HepG2 (cell line): Measurements from ENCODE around the gene IBA57. TPM values are rescaled to one million over a fixed set of nuclear protein-coding genes. Genes with fewer than 3 reads are reported as not detected.

Experiments used
- IKZF1 ChIP-seq: fragments of 450-650 bp; IDR thresholded peaks from 2 replicates; pipeline ENCODE4 v1.7.1; 2016
- NFYB ChIP-seq: sonication (generic); formaldehyde crosslinking; IDR thresholded peaks from 2 replicates; pipeline ENCODE4 v1.4.0; 2020; ENCODE audit warnings: missing genetic modification reagents
- PHF20 ChIP-seq: sonication (generic); formaldehyde crosslinking; IDR thresholded peaks from 2 replicates; pipeline ENCODE4 v1.5.0; 2020; ENCODE audit warnings: mild to moderate bottlenecking, missing genetic modification reagents
- RBFOX2 ChIP-seq: fragments of 200-400 bp; formaldehyde crosslinking; IDR thresholded peaks from 2 replicates; pipeline ENCODE4 v1.6.1; 2017; ENCODE audit warnings: low read depth, mild to moderate bottlenecking, low read length
- RERE ChIP-seq: IDR thresholded peaks from 2 replicates; pipeline ENCODE4 v1.6.1; 2016; ENCODE audit warnings: low read depth, missing genetic modification reagents, missing compliant biosample characterization
- SETDB1 ChIP-seq: sonication (generic); formaldehyde crosslinking; IDR thresholded peaks from 2 replicates; pipeline ENCODE4 v1.5.1; 2020; ENCODE audit warnings: missing genetic modification reagents, mild to moderate bottlenecking, borderline replicate concordance
- SSRP1 ChIP-seq: IDR thresholded peaks from 2 replicates; pipeline ENCODE4 v1.6.1; 2016; ENCODE audit warnings: control low read depth
- XRCC5 ChIP-seq: fragments of 200-400 bp; formaldehyde crosslinking; optimal IDR thresholded peaks from 2 replicates; pipeline ENCODE3; 2017; ENCODE audit warnings: mild to moderate bottlenecking, low read length
- ZNF282 ChIP-seq: fragments of 450-650 bp; IDR thresholded peaks from 2 replicates; pipeline ENCODE4 v1.6.1; 2018; ENCODE audit not compliant: partially characterized antibody
- ZNF317 ChIP-seq: sonication (generic); formaldehyde crosslinking; IDR thresholded peaks from 2 replicates; pipeline ENCODE4 v1.5.0; 2020; ENCODE audit warnings: mild to moderate bottlenecking, missing genetic modification reagents
- ZNF343 ChIP-seq: sonication (generic); formaldehyde crosslinking; IDR thresholded peaks from 2 replicates; pipeline ENCODE4 v1.4.0; 2020; ENCODE audit warnings: mild to moderate bottlenecking, missing genetic modification reagents
- ZNF501 ChIP-seq: sonication (generic); formaldehyde crosslinking; IDR thresholded peaks from 2 replicates; pipeline ENCODE4 v1.5.1; 2020; ENCODE audit warnings: mild to moderate bottlenecking, moderate library complexity, missing genetic modification reagents
- ZNF678 ChIP-seq: sonication (generic); formaldehyde crosslinking; IDR thresholded peaks from 2 replicates; pipeline ENCODE4 v1.4.0; 2020; ENCODE audit warnings: mild to moderate bottlenecking, missing genetic modification reagents
- ZNF7 ChIP-seq: IDR thresholded peaks from 2 replicates; pipeline ENCODE4 v1.6.1; 2016; ENCODE audit warnings: missing biosample characterization, missing genetic modification reagents
- ZNF839 ChIP-seq: sonication (generic); formaldehyde crosslinking; IDR thresholded peaks from 2 replicates; pipeline ENCODE4 v1.4.0; 2020; ENCODE audit warnings: missing genetic modification reagents, mild to moderate bottlenecking, borderline replicate concordance
- polyA plus RNA-seq, 8 experiments: library from polyadenylated mRNA; depleted of rRNA in 3 of 8; stranded (reverse) in 7 of 8; unstranded in 1 of 8; fragments of >200 nt; fragmentation: Illumina TruSeq in 4 of 8; extraction: Trizol in 4 of 8; gene quantifications; 2 replicates each; pipeline versions ENCODE4 v1.2.1 to v1.2.3, GENCODE V29; 2011 to 2016; ENCODE audit warnings: low read depth in 4 of 8, missing spikeins in 1 of 8, mixed read lengths in 1 of 8; ENCODE audit not compliant: insufficient read depth in 1 of 8
- total RNA-seq, 5 experiments: library from RNA; depleted of rRNA; stranded (reverse); fragments of >200 nt; fragmentation: Illumina TruSeq; extraction: Trizol; gene quantifications; 2 replicates each; pipeline ENCODE4 v1.2.3, GENCODE V29; 2016; ENCODE audit warnings: low read depth in 1 of 5
- TF ChIP-seq, protein P1 (sequence below): sonication (generic); formaldehyde crosslinking; conservative IDR thresholded peaks from 2 replicates; pipeline ENCODE4 v1.8.0; 2022; ENCODE audit warnings: low read depth, missing genetic modification reagents
- TF ChIP-seq, protein P2 (sequence below), 2 experiments: sonication (generic) in 1 of 2; formaldehyde crosslinking in 1 of 2; IDR thresholded peaks; 2 replicates each; pipeline versions ENCODE4 v1.6.1 to v1.9.0; 2014 to 2022; ENCODE audit warnings: antibody characterized with exemption in 1 of 2, borderline replicate concordance in 1 of 2, inconsistent platforms in 1 of 2, low read depth in 1 of 2, missing genetic modification reagents in 1 of 2

IBA57 gene
- total and polyA plus RNA-seq, 2 of the 13 experiments (the other 11 are each of a cell fraction or from before 2014, with no cell fraction given) = 2.3 to 10.2 TPM

- TF ChIP-seq, protein P1, sequence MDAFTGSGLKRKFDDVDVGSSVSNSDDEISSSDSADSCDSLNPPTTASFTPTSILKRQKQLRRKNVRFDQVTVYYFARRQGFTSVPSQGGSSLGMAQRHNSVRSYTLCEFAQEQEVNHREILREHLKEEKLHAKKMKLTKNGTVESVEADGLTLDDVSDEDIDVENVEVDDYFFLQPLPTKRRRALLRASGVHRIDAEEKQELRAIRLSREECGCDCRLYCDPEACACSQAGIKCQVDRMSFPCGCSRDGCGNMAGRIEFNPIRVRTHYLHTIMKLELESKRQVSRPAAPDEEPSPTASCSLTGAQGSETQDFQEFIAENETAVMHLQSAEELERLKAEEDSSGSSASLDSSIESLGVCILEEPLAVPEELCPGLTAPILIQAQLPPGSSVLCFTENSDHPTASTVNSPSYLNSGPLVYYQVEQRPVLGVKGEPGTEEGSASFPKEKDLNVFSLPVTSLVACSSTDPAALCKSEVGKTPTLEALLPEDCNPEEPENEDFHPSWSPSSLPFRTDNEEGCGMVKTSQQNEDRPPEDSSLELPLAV (CRISPR knock-in tag) = no peak
- TF ChIP-seq ZNF282 (no peak), ZNF343 (no peak), RBFOX2 (peak; percentile 100), ZNF501 (CRISPR knock-in tag) (no peak), ZNF678 (CRISPR knock-in tag) (no peak), PHF20 (CRISPR knock-in tag) (peak; percentile 84), IKZF1 (no peak), NFYB (CRISPR knock-in tag) (peak; percentile 77), ZNF317 (no peak), XRCC5 (peak; percentile 83), SETDB1 (CRISPR knock-in tag) (no peak), ZNF7 (CRISPR knock-in tag) (no peak), SSRP1 (CRISPR knock-in tag) (no peak), ZNF839 (no peak), RERE (CRISPR knock-in tag) (peak; percentile 17; the same call in 1 of the 2 replicates)
- TF ChIP-seq, protein P2, sequence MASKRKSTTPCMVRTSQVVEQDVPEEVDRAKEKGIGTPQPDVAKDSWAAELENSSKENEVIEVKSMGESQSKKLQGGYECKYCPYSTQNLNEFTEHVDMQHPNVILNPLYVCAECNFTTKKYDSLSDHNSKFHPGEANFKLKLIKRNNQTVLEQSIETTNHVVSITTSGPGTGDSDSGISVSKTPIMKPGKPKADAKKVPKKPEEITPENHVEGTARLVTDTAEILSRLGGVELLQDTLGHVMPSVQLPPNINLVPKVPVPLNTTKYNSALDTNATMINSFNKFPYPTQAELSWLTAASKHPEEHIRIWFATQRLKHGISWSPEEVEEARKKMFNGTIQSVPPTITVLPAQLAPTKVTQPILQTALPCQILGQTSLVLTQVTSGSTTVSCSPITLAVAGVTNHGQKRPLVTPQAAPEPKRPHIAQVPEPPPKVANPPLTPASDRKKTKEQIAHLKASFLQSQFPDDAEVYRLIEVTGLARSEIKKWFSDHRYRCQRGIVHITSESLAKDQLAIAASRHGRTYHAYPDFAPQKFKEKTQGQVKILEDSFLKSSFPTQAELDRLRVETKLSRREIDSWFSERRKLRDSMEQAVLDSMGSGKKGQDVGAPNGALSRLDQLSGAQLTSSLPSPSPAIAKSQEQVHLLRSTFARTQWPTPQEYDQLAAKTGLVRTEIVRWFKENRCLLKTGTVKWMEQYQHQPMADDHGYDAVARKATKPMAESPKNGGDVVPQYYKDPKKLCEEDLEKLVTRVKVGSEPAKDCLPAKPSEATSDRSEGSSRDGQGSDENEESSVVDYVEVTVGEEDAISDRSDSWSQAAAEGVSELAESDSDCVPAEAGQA (IDR thresholded peaks at IDR 0.05; ENCODE audit: low read depth) = peak; percentile 91
- TF ChIP-seq, protein P2 (CRISPR knock-in tag; IDR thresholded peaks at IDR 0.05; ENCODE audit: borderline replicate concordance) = 0 out of 2 replicates have a peak, but pooled peaks have one; percentile 33
Observed at GRCh38 chr1:228165372-228166169, at the start of gene IBA57 (continued).
